ENCODE measurements around the gene DYRK1B. TPM values are rescaled to one million over a fixed set of nuclear protein-coding genes. Genes with fewer than 3 reads are reported as not detected.

The DYRK1B gene
- total RNA-seq, 4 donors from 2014 or later: 1.3 to 15.0 (median 10.1) TPM

GRCh38 chr19:39843919-39844793 is 10.2 kb upstream of the DYRK1B start:
- no peak overlapping the region for H3K27ac ChIP-seq
- no peak for DNase-seq
- no peak overlapping the region for H3K4me3 ChIP-seq
- H3K36me3 ChIP-seq: no peaks in the 10 kb centered on the region
- no peaks in the 10 kb centered on the region for H3K9me3 ChIP-seq
- peak; percentile 36 to 66 (median 52) for TF ChIP-seq CTCF (IDR thresholded peaks at IDR 0.05)
- TF ChIP-seq POLR2A (IDR thresholded peaks at IDR 0.05): no peak
- H3K4me1 ChIP-seq: no peaks in the 10 kb centered on the region
- H3K27me3 ChIP-seq: no peaks in the 10 kb centered on the region
- intact Hi-C loops (cut with DNase I; ENCODE audit: low total_unique reads): no loop called here

GRCh38 chr19:39842693-39843435 is 8.9 kb upstream of the DYRK1B start:
- H3K27ac ChIP-seq: peak overlapping the region; percentile 58 to 82
- no peaks in the 10 kb centered on the region for H3K27me3 ChIP-seq
- no peaks in the 10 kb centered on the region for H3K36me3 ChIP-seq
- no peaks in the 10 kb centered on the region for H3K4me1 ChIP-seq
- TF ChIP-seq CTCF (IDR thresholded peaks at IDR 0.05) (no peak), POLR2A (IDR thresholded peaks at IDR 0.05) (no peak)
- no peak overlapping the region for H3K4me3 ChIP-seq
- DNase-seq: no peak
- H3K9me3 ChIP-seq: no peaks in the 10 kb centered on the region
- intact Hi-C loops (cut with DNase I; ENCODE audit: low total_unique reads): no loop called here

GRCh38 chr19:39841041-39841440 is 7.1 kb upstream of the DYRK1B start:
- intact Hi-C loops (cut with DNase I; ENCODE audit: low total_unique reads): no loop called here
- Histone ChIP-seq H3K27me3 (no peaks in the 10 kb centered on the region), H3K27ac (no peak overlapping the region), H3K4me1 (no peaks in the 10 kb centered on the region), H3K4me3 (no peak overlapping the region), H3K9me3 (no peaks in the 10 kb centered on the region), H3K36me3 (no peaks in the 10 kb centered on the region)
- no peak for TF ChIP-seq CTCF (IDR thresholded peaks at IDR 0.05)
- no peak for TF ChIP-seq POLR2A (IDR thresholded peaks at IDR 0.05)
- no peak for DNase-seq

GRCh38 chr19:39840492-39840891 is 6.5 kb upstream of the DYRK1B start:
- no peaks in the 10 kb centered on the region for H3K4me1 ChIP-seq
- no peaks in the 10 kb centered on the region for H3K36me3 ChIP-seq
- intact Hi-C loops (cut with DNase I; ENCODE audit: low total_unique reads): no loop called here
- no peak overlapping the region for H3K27ac ChIP-seq
- DNase-seq: no peak
- H3K4me3 ChIP-seq: no peak overlapping the region
- no peaks in the 10 kb centered on the region for H3K27me3 ChIP-seq
- TF ChIP-seq CTCF (IDR thresholded peaks at IDR 0.05): no peak
- TF ChIP-seq POLR2A (IDR thresholded peaks at IDR 0.05): no peak
- no peaks in the 10 kb centered on the region for H3K9me3 ChIP-seq

All from uterus (tissue), 4 donors.